Natural killer cell (primary cell): ENCODE data around the gene NOLC1. TPM values are rescaled to one million over a fixed set of nuclear protein-coding genes. Genes with fewer than 3 reads are reported as not detected.

Source experiments
- ATAC-seq, 3 donors: fragments of 150-1000 bp in 2 of 3; fragments of 200-7000 bp in 1 of 3; cut with Tn5 transposase; 1 replicate in 1 of 3; 2 replicates in 2 of 3; pipeline ENCODE4 v1.10.0; 2021; ENCODE audit warnings: mild to moderate bottlenecking in 2 of 3, moderate library complexity in 2 of 3
- DNase-seq, 2 donors: peaks; one replicate each; pipeline versions ENCODE4 v3.0.0 to v3.0.0-alpha.2; 2013 to 2021; ENCODE audit warnings: mixed read lengths in 1 of 2
- H3K27ac ChIP-seq: one replicate; pipeline ENCODE4 v1.5.1; 2013; ENCODE audit warnings: mild to moderate bottlenecking, low read length
- H3K27me3 ChIP-seq: one replicate; pipeline ENCODE4 v1.6.1; 2013; ENCODE audit warnings: low read length; ENCODE audit not compliant: control insufficient read depth, insufficient read depth
- H3K36me3 ChIP-seq: one replicate; pipeline ENCODE4 v1.6.1; 2013; ENCODE audit warnings: low read length; ENCODE audit not compliant: control insufficient read depth, insufficient read depth
- H3K4me1 ChIP-seq: one replicate; pipeline ENCODE4 v1.6.1; 2013; ENCODE audit warnings: low read length; ENCODE audit not compliant: control insufficient read depth, insufficient read depth
- H3K4me3 ChIP-seq: one replicate; pipeline ENCODE4 v1.5.1; 2013; ENCODE audit warnings: low read length
- H3K9me3 ChIP-seq: one replicate; pipeline ENCODE4 v1.6.1; 2013; ENCODE audit warnings: low read length; ENCODE audit not compliant: control insufficient read depth, insufficient read depth
- H3K27ac Mint-ChIP-seq, 2 donors: one replicate each; pipeline ENCODE4 v1.8.0; 2022; ENCODE audit warnings: mild to moderate bottlenecking in 2 of 2, mixed read lengths in 2 of 2, moderate library complexity in 1 of 2
- H3K27me3 Mint-ChIP-seq, 2 donors: one replicate each; pipeline ENCODE4 v1.8.0; 2022; ENCODE audit warnings: low read depth in 2 of 2, mixed read lengths in 2 of 2
- H3K36me3 Mint-ChIP-seq: one replicate; pipeline ENCODE4 v1.8.0; 2022; ENCODE audit warnings: mixed read lengths
- H3K4me1 Mint-ChIP-seq, 2 donors: one replicate each; pipeline ENCODE4 v1.8.0; 2022; ENCODE audit warnings: mixed read lengths in 2 of 2
- H3K4me3 Mint-ChIP-seq: one replicate; pipeline ENCODE4 v1.8.0; 2022; ENCODE audit warnings: mild to moderate bottlenecking, moderate library complexity, mixed read lengths
- H3K9me3 Mint-ChIP-seq, 2 donors: one replicate each; pipeline ENCODE4 v1.8.0; 2022; ENCODE audit warnings: mixed read lengths in 2 of 2
- CTCF ChIP-seq: fragments of 200-600 bp; IDR thresholded peaks from one replicate; pipeline ENCODE4 v1.8.0; 2022; ENCODE audit warnings: antibody characterized with exemption
- WGBS: methylation state at CpG from one replicate; pipeline ENCODE4 v1.1.7; 2013; ENCODE audit warnings: missing lambda C conversion rate; ENCODE audit not compliant: insufficient coverage; 5-methylcytosine and 5-hydroxymethylcytosine counted together
- intact Hi-C: fragments of 100-400 bp; cut with micrococcal nuclease; formaldehyde crosslinking; loops from one replicate; pipeline ENCODE4 v1.14.2; 2022
- total RNA-seq, 4 donors: library from RNA; stranded (reverse); fragments of 120-200 nt in 1 of 4; gene quantifications; one replicate each; pipeline versions ENCODE4 v1.2.3 to v1.2.4, GENCODE V29; 2013 to 2022

NOLC1 gene
- total RNA-seq, 3 donors from 2014 or later (not counting 1 experiment from before 2014, with no cell fraction given): 42.6 to 47.5 (median 43.4) TPM

GRCh38 chr10:102202386-102202785 is 50.2 kb downstream of the NOLC1 start:
- H3K9me3 ChIP-seq: peaks cover 3% of the 10 kb centered on the region
- no peak overlapping the region for H3K27ac ChIP-seq
- Mint-ChIP-seq H3K4me1 (no peaks in the 10 kb centered on the region), H3K4me3 (no peak overlapping the region), H3K9me3 (no peaks in the 10 kb centered on the region), H3K36me3 (no peaks in the 10 kb centered on the region), H3K27me3 (peaks cover 2 to 9% of the 10 kb centered on the region in 2 donors), H3K27ac (no peak overlapping the region)
- no peak for ATAC-seq
- H3K4me1 ChIP-seq: no peaks in the 10 kb centered on the region
- no peaks in the 10 kb centered on the region for H3K27me3 ChIP-seq
- H3K36me3 ChIP-seq: no peaks in the 10 kb centered on the region
- intact Hi-C loops: no loop called here
- TF ChIP-seq CTCF: no peak
- no peak overlapping the region for H3K4me3 ChIP-seq
- 88% methylated on average over 1 of the region's 1 CpG for WGBS
- DNase-seq: no peak

GRCh38 chr10:102208311-102209035 is 56.3 kb downstream of the NOLC1 start:
- no peaks in the 10 kb centered on the region for H3K36me3 ChIP-seq
- peaks cover 0 to 5% of the 10 kb centered on the region in 2 donors for H3K27me3 Mint-ChIP-seq
- ATAC-seq (no peak), DNase-seq (no peak)
- no peak for TF ChIP-seq CTCF
- H3K4me3 Mint-ChIP-seq: no peak overlapping the region
- no peaks in the 10 kb centered on the region for H3K4me1 Mint-ChIP-seq
- intact Hi-C loops: no loop called here
- peaks cover 3% of the 10 kb centered on the region for H3K9me3 ChIP-seq
- no peak overlapping the region for H3K27ac Mint-ChIP-seq
- no peaks in the 10 kb centered on the region for H3K27me3 ChIP-seq
- no peaks in the 10 kb centered on the region for H3K36me3 Mint-ChIP-seq
- H3K4me1 ChIP-seq: no peaks in the 10 kb centered on the region
- no peak overlapping the region for H3K27ac ChIP-seq
- no peak overlapping the region for H3K4me3 ChIP-seq
- H3K9me3 Mint-ChIP-seq: no peaks in the 10 kb centered on the region
- WGBS: 87% methylated on average over 4 of the region's 5 CpGs

- Histone ChIP-seq H3K4me3 (no peak overlapping the region), H3K4me1 (no peaks in the 10 kb centered on the region), H3K27ac (no peak overlapping the region), H3K27me3 (no peaks in the 10 kb centered on the region), H3K9me3 (no peaks in the 10 kb centered on the region), H3K36me3 (no peaks in the 10 kb centered on the region)
- 100% methylated on average over 1 of the region's 3 CpGs for WGBS
- Mint-ChIP-seq H3K27me3 (peaks cover 0 to 9% of the 10 kb centered on the region in 2 donors), H3K36me3 (no peaks in the 10 kb centered on the region), H3K4me1 (no peaks in the 10 kb centered on the region), H3K27ac (no peak overlapping the region), H3K4me3 (no peak overlapping the region), H3K9me3 (no peaks in the 10 kb centered on the region)
- DNase-seq (no peak), ATAC-seq (no peak)
- TF ChIP-seq CTCF: no peak
- intact Hi-C loops: no loop called here
Observed at GRCh38 chr10:102211615-102212299, 59.6 kb downstream of the NOLC1 start.

Other genes starting within 250 kb of the NOLC1 start
- 10 to 100 TPM; 29.9 to 38.9 (median 35.4) TPM for gene ARMH3, start 96.2 kb upstream of the NOLC1 start, total RNA-seq
- gene HPS6, start 87.0 kb upstream of the NOLC1 start, total RNA-seq: 10 to 100 TPM; 10.2 to 20.1 (median 18.5) TPM
- gene LDB1, start 32.0 kb upstream of the NOLC1 start, total RNA-seq: 100 to 1,000 TPM; 103 to 109 (median 104) TPM
- 10 to 100 TPM; 29.1 to 48.0 (median 37.7) TPM for gene PPRC1, start 19.3 kb upstream of the NOLC1 start, total RNA-seq
- gene ELOVL3, start 73.9 kb downstream of the NOLC1 start, total RNA-seq: not detected
- gene PITX3, start 89.1 kb downstream of the NOLC1 start, total RNA-seq: not detected
- 10 to 100 TPM; 48.2 to 52.5 (median 50.9) TPM for gene GBF1, start 93.1 kb downstream of the NOLC1 start, total RNA-seq
- gene NFKB2, start 243.3 kb downstream of the NOLC1 start, total RNA-seq: 100 to 1,000 TPM; 201 to 264 (median 246) TPM